PC-9 (cell line): ENCODE data around the gene LRRC71.

ENCODE experiments used
- CTCF ChIP-seq: fragments of 200-600 bp; sonication (generic); conservative IDR thresholded peaks from 2 replicates; pipeline ENCODE4 v1.6.1; 2017; ENCODE audit warnings: mixed run types, antibody characterized with exemption, mild to moderate bottlenecking, moderate library complexity
- EZH2 ChIP-seq: fragments of 200-600 bp; sonication (generic); IDR thresholded peaks from 2 replicates; pipeline ENCODE4 v1.8.0; 2017; ENCODE audit warnings: antibody characterized with exemption, low read depth

- TF ChIP-seq CTCF (no peak), EZH2 (no peak)
Measured at GRCh38 chr1:156959414-156959813, 39.0 kb downstream of the LRRC71 start.
